Measurements from ENCODE around the gene FLT1. TPM values are rescaled to one million over a fixed set of nuclear protein-coding genes. Genes with fewer than 3 reads are reported as not detected.

The FLT1 gene
- total RNA-seq, 1 donor from 2014 or later, result 6.5 TPM

- DNase-seq (ENCODE audit: low spot score in 2 of 2, unreplicated experiment in 2 of 2), result no peak
- Mint-ChIP-seq H3K9me3 (no peaks in the 10 kb centered on the region), H3K27me3 (ENCODE audit: low read depth) (peaks cover 4% of the 10 kb centered on the region), H3K27ac (peak overlapping the region; percentile 21), H3K36me3 (no peaks in the 10 kb centered on the region), H3K4me3 (no peak overlapping the region), H3K4me1 (peaks cover 33% of the 10 kb centered on the region)
- no peak for TF ChIP-seq CTCF (IDR thresholded peaks at IDR 0.05; ENCODE audit: unreplicated experiment)
Observed at GRCh38 chr13:28321756-28322155, 173.2 kb downstream of the FLT1 start.

- H3K4me1 Mint-ChIP-seq, result peaks cover 33% of the 10 kb centered on the region
- TF ChIP-seq CTCF (IDR thresholded peaks at IDR 0.05; ENCODE audit: unreplicated experiment), result no peak
- DNase-seq (ENCODE audit: low spot score in 2 of 2, unreplicated experiment in 2 of 2), result no peak
- H3K9me3 Mint-ChIP-seq, result no peaks in the 10 kb centered on the region
- H3K27ac Mint-ChIP-seq, result no peak overlapping the region
- no peak overlapping the region for H3K4me3 Mint-ChIP-seq
- no peaks in the 10 kb centered on the region for H3K36me3 Mint-ChIP-seq
- H3K27me3 Mint-ChIP-seq (ENCODE audit: low read depth), result peaks cover 4% of the 10 kb centered on the region
Observed at GRCh38 chr13:28320884-28321574, 173.9 kb downstream of the FLT1 start.

- no peak overlapping the region for H3K4me3 Mint-ChIP-seq
- TF ChIP-seq CTCF (IDR thresholded peaks at IDR 0.05; ENCODE audit: unreplicated experiment), result no peak
- peaks cover 4% of the 10 kb centered on the region for H3K27me3 Mint-ChIP-seq (ENCODE audit: low read depth)
- H3K9me3 Mint-ChIP-seq, result no peaks in the 10 kb centered on the region
- H3K27ac Mint-ChIP-seq, result no peak overlapping the region
- H3K36me3 Mint-ChIP-seq, result no peaks in the 10 kb centered on the region
- H3K4me1 Mint-ChIP-seq, result peaks cover 33% of the 10 kb centered on the region
- DNase-seq (ENCODE audit: low spot score in 2 of 2, unreplicated experiment in 2 of 2), result no peak
Observed at GRCh38 chr13:28320209-28320608, 174.7 kb downstream of the FLT1 start.

GRCh38 chr13:28319528-28319927 is 175.4 kb downstream of the FLT1 start:
- Mint-ChIP-seq H3K4me3 (no peak overlapping the region), H3K9me3 (no peaks in the 10 kb centered on the region), H3K27ac (no peak overlapping the region), H3K36me3 (no peaks in the 10 kb centered on the region), H3K27me3 (ENCODE audit: low read depth) (peaks cover 4% of the 10 kb centered on the region), H3K4me1 (peaks cover 33% of the 10 kb centered on the region)
- no peak for TF ChIP-seq CTCF (IDR thresholded peaks at IDR 0.05; ENCODE audit: unreplicated experiment)
- no peak for DNase-seq (ENCODE audit: low spot score in 2 of 2, unreplicated experiment in 2 of 2)

- no peaks in the 10 kb centered on the region for H3K36me3 Mint-ChIP-seq
- H3K4me1 Mint-ChIP-seq, result peaks cover 28% of the 10 kb centered on the region
- DNase-seq (ENCODE audit: low spot score in 2 of 2, unreplicated experiment in 2 of 2), result no peak
- peaks cover 4% of the 10 kb centered on the region for H3K27me3 Mint-ChIP-seq (ENCODE audit: low read depth)
- H3K4me3 Mint-ChIP-seq, result no peak overlapping the region
- H3K9me3 Mint-ChIP-seq, result no peaks in the 10 kb centered on the region
- no peak overlapping the region for H3K27ac Mint-ChIP-seq
- no peak for TF ChIP-seq CTCF (IDR thresholded peaks at IDR 0.05; ENCODE audit: unreplicated experiment)
Observed at GRCh38 chr13:28318496-28318895, 176.4 kb downstream of the FLT1 start.

Measured in mesothelial cell of epicardium (in vitro differentiated cells).